Testis (tissue), 2 donors: ENCODE results near the gene SMDT1.

Source experiments
- POLR2A ChIP-seq: fragments of 450-650 bp; IDR thresholded peaks from one replicate; pipeline ENCODE4 v1.6.1; 2017; ENCODE audit warnings: antibody characterized with exemption, mild to moderate bottlenecking, moderate library complexity
- TF ChIP-seq, protein P1 (sequence below), 3 experiments: fragments of 450-650 bp in 2 of 3; fragments of 200-600 bp in 1 of 3; sonication (generic) in 1 of 3; IDR thresholded peaks; one replicate each; pipeline ENCODE4 v1.5.1; 2016 to 2019; ENCODE audit warnings: antibody characterized with exemption in 3 of 3, mild to moderate bottlenecking in 2 of 3, moderate library complexity in 1 of 3

GRCh38 chr22:42064629-42065028, 14.9 kb upstream of the SMDT1 start:
- TF ChIP-seq, protein P1, sequence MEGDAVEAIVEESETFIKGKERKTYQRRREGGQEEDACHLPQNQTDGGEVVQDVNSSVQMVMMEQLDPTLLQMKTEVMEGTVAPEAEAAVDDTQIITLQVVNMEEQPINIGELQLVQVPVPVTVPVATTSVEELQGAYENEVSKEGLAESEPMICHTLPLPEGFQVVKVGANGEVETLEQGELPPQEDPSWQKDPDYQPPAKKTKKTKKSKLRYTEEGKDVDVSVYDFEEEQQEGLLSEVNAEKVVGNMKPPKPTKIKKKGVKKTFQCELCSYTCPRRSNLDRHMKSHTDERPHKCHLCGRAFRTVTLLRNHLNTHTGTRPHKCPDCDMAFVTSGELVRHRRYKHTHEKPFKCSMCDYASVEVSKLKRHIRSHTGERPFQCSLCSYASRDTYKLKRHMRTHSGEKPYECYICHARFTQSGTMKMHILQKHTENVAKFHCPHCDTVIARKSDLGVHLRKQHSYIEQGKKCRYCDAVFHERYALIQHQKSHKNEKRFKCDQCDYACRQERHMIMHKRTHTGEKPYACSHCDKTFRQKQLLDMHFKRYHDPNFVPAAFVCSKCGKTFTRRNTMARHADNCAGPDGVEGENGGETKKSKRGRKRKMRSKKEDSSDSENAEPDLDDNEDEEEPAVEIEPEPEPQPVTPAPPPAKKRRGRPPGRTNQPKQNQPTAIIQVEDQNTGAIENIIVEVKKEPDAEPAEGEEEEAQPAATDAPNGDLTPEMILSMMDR (IDR thresholded peaks at IDR 0.05): no peak
- TF ChIP-seq POLR2A: no peak
